ENCODE results near the gene ZNF385D.

ZNF385D gene

DNA sequence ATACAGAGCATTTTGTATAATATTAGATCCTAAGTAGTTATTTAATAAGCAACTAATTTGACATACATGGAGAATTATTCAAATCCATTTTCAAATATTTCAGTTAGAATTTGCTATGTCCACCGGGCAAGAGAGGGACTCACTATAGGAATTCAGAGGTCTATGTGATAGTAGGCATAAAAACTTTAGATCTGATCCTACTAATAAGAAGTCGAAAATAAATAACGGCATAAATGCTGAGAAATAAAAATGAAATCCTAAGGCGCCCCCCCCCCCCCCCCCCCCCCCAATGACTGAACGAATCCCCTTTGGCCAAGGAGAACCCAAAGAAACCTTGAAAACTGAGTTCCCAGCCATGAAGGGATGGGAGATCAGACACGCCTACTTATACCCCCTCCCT is 80.6 kb downstream of the ZNF385D start:
- no peak for DNase-seq (ENCODE audit: low spot score)

DNA sequence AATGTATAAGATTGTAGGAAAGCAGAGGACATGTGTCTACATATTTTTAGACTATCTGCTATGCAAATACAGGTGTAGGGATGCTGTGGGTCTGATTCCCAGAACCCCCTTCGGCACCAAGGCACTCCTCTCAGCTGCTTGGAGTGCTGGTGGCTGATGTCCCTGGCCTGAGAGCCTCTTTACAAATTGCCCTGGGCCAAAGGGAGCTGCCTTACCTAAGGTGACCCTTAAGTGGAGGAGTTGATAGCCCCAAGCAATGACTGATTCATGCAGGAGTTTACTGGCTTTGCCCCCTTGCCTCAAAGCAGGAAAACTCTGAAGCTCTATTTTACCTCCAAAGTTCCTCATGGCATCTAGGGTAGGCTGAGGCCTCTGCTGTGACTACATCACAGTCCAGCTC is 83.0 kb downstream of the ZNF385D start:
- DNase-seq (ENCODE audit: low spot score): no peak

DNA sequence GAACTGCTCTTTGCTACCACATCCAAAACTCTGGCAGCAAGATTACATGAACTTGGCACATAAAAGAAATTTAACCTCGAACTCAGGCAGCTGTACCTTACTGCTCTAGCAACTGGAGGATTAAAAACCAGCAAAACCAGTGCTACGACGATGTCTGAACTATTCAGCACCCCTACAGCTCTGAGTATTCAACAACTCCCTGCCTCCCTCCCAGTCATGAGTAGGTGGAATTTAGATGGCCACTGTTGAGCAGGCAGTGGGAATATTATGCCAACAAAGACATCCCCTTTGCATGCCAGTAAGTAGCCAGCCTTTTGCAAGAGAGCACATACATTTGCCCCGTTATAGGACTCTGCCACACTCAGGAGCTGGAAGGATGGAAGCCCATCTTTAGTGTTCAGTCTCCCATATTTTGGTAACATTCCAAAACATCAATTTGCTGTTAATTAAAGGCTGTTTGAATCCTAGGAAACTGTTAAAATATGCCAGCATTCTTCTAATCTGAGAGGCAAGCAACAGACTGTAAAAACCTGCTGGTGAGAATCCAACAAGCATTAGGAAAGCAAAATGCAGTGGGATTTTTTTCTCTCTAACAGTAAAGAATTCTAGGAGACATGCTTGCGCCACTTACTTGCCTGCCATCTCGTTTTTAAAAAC is 85.4 kb downstream of the ZNF385D start:
- DNase-seq (ENCODE audit: low spot score): no peak

DNA sequence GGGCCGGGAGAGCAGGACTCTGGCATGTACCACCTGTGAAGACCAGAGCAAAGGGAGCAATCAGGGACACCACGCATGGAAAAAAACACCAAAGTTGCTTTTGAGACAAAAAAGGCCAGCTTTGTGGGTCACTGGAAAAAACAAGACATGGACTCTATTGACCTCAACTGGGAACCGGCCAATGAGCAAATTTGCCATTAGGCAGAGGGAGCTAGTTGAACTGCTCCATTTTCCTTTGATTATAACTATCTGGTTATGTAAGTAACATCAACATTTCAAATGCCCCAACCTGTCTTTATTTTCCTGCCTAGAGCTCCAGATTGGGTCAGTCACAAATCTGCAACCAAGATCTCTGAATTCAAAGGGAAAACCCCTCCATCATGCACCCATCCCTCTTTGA is 86.0 kb downstream of the ZNF385D start:
- DNase-seq (ENCODE audit: low spot score): no peak

DNA sequence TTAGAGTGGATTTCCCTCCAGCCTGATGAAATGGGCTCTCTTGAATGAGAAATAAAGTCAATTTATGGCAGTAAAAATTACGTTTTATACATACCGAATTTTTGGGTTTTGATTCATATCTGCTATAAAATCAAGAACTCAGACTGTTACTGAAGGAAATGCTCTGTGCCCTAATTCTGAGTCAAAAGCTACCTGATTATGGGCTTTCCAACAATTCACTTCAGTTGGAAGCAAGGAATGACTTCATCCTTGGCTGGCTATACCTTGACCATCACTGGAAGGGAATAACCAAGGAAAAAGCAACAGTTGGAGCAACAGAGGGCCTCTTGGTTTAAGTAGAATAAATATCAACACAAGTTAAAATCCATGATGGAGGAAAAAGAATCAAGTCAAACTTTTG is 88.6 kb downstream of the ZNF385D start:
- DNase-seq (ENCODE audit: low spot score): no peak

DNA sequence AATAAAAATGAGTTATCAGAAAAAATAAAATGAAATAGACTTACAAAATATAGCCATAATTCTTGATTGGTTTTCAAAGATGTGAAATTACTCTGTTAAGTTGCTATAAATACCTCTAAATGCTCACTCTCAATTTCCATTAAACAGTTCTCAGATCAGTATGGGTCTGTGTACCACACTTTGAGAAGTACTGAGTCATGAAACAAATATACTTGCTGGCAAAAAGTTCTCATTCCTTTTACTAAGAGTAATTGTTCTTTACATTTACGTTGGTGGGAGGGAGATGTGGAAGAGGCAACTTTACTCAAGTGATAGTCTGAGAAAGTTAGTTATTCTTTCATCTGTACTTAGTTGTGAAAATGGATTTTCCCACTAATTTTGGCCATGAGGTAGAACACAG is 96.3 kb downstream of the ZNF385D start:
- DNase-seq (ENCODE audit: low spot score): no peak

DNA sequence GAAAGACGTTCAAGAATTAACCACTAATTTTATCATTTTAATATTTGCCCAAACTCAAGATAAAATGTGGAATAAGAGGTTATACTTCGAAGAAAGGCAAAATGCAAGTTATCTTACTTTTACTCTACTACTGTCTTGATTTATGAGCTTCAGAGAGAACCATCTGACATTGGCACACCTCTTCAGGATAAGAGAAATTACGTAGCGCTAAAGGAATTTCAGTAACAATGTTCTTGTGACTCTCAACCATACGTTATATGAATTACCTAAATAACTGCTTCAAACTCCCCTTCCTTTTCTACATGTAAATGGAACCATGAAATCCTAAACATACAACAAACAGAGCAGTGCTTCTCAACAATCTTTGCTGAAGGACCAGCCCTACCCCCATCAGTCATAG is 96.8 kb downstream of the ZNF385D start:
- no peak for DNase-seq (ENCODE audit: low spot score)

DNA sequence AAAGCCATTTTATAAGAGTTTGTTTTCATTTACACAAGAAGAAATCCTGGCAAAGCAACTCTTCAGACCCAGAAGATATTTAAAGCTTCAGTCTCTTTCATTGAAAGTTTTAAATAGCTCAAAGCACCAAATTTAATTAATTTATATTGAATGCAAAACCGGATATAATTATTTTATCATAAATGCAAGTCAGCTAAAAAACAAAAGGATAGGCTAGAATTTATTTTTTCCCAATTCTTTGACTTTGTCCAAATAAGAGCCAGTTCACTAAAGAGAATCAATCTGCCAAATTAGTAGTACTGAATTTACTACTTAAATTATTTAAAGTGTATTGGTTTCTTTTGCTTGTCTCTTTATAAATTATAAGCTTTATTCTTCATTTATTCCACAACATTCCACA is 101.5 kb downstream of the ZNF385D start:
- DNase-seq (ENCODE audit: low spot score): no peak

DNA sequence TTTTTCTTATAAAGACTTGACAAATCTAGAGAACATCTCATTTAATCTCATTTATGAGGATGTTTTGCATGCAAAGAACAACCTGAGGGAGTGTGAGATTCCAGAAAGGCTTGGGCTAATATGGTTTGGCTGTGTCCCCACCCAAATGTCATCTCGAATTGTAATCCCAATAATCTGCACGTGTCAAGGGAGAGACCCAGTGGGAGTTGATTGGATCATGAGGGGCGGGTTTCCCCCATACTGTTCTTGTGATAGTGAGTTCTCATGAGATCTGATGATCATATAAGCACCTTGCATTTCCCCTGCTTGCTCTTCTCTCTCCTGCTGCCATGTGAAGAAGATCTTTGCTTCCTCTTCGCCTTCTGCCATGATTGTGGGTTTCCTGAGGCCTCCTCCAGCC is 103.0 kb downstream of the ZNF385D start:
- no peak for DNase-seq (ENCODE audit: low spot score)

DNA sequence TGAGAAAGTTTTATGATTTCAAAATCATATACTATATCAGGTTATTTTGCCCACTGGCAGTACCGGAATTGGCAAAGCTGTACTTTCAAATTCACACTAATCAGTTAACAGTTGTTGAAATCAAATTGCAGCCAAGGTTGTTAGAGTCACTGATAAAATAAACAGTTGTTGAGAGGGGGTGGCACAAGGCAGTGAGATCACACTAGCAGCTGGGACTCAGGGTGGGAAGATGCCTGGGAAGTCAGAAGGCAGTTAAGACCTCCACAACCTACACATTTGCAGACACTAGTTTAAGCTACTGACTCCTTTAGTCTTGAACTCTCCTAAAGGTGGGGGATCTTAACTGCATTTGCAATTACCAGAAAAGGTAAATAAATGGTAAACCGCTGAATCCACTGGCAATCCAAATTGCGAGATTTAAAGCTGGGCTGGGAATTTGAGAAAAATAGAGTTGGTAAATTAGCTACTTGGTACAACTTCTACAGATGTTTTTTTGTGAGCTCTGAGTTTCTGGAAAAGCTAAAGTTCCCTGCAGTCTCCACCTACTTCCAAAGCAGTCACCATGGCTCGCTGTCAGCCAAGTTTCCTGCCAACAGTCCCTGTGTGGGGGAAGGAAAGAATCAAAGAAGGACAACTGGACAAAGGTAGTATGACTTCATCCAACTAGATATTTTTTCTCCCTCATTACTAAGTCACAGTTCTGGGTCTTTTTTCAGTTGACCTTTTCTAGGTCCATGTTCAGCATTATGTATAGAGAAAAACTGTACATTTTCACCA is 105.7 kb downstream of the ZNF385D start:
- DNase-seq (ENCODE audit: low spot score): no peak

DNA sequence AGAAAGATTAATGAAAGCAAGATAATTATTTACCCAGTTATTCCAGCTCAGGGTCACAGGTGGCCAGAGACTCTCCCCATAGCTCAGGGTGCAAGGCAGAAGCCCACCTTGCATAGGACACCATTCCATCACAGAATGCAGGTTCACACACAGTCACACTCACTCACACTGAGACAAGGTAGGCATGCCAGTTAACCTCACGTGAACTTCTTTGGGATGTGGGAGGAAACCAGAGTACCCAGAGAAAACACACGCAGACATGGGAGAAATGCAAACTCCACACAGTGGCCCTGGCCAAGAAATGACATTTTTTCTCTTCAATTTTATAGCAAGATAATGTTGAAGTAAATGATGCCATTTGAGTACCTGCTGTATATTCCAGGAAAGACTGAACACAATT is 106.7 kb downstream of the ZNF385D start:
- no peak for DNase-seq (ENCODE audit: low spot score)

DNA sequence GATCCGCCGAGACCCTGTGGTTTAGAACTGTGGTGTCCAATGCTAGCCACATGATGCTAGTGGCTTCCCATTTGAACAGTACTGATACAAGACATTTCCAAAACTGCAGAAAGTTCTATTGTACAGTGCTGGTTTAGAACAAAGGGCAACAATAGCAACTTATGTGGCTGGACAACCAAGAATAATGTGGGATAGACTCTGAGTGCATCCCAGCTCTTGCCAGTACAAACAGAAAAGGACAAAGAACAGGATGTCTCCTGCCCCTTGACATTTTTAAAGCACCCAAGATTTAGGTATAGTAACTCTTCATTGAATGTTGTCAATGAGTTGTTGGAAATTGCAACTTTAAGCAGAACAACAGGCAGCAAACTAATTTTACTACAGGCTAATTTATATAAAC is 107.3 kb downstream of the ZNF385D start:
- no peak for DNase-seq (ENCODE audit: low spot score)

DNA sequence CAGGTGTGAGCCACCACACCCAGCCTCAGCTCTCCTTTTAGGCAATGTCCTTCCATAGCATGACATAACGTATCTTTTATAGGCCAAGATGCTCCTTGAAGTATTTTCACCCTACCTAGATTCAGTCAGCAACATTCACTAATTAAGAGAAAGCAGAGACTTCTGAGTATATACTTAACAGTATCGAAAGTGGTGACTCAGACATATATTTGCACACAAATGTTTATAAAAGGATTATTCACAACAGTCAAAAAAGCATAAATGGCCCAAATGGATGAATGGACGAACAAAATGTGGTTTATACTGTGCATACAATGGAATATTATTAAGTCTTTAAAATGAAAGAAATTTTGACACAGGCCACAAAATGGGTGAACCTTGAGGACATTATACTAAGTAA is 108.6 kb downstream of the ZNF385D start:
- DNase-seq (ENCODE audit: low spot score): no peak

DNA sequence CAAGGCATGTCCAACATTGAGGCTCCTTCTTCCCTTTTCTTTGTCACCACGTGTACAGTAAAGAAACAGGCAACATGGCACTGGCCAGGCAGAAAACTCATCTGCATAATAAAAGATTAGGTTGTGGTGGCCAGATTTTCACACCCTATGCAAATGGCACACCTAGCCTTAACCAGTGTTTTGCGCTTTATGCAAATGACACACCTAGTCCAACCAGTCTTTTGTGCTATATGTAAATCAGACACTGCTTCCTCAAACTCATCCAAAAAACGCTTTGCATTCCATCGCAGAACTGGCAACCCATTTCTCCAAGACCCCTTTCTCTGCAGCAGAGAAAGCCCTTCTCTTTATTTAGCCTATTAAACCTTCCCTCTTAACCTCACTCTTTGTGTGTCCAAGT is 109.1 kb downstream of the ZNF385D start:
- DNase-seq (ENCODE audit: low spot score): no peak

DNA sequence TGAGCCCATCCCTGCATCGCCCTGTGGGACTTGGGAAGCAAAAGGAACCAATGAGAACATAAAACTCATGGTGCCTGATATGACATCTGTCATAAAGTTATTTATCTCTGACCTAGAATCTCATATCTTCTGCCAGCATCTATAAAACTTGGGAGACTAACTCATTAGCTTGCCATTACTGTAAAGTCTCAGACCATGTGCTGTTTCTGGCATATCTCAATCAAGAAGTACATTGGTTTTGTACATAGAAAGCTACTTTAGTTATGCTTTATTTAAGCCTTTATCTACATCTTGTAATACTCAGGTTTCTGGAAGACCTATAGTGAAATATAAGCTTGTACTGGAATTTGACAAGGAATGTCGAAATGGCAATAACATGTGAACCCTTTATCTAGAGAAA is 112.5 kb downstream of the ZNF385D start:
- DNase-seq (ENCODE audit: low spot score): no peak

DNA sequence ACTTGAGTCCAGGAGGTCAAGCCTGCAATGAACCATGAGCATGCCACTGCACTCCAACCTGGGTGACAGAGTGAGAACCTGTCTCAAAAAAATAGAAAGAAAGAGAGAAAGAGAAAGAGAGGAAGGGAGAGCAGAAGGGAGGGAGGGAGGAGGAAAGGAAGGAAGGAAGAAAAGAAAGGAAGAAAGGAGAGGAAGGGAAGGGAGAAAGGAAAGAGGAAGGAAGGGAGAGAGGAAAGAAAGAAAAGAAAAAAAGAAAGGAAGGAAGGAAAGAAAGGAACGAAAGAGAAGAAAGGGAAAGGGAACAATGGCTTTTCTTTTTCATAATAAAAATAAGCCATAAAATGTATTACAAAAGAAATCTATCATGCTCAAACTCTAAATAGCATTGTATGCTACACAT is 116.9 kb downstream of the ZNF385D start:
- DNase-seq (ENCODE audit: low spot score): no peak

DNA sequence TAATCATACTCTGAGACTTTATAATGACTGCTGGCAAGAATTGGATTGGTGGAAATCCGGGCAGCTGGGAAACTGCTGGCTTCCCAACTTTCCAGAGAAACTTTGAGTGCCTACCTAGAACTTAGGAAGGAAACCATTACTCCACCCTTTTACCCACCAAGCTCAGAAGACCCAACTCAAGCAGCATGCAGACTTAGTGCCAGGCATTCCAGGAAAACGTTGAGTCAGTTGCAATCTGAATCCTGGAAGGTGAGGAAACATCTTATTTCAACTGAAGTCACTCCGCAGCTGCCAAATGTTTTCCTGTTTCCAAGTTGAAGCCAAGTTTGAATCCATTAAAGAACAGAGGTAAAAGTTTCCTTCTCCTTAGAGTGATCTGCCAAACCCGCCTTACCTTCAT is 126.5 kb downstream of the ZNF385D start:
- DNase-seq (ENCODE audit: low spot score): no peak

DNA sequence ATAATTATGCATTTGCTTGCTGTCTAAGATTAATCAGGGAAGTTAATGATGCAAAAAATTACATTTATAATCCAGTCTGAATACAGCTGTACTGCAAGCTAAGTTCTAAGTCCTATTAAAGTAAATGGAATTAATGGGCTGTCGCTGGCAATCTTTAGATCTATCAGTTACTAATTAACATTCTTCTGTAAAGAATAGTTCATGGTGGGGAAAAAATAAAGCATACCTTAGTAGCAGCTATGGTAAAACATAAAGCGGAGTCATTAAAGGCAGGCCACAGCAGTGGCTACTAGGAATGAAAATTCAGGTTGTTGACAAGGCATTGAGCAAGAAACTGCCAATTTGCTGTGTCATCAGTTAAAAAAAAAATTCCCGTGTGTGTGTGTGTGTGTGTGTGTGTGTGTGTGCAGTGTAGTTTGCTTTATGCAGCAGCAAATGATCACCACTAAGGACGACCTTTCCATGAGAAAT is 129.8 kb downstream of the ZNF385D start:
- DNase-seq (ENCODE audit: low spot score): no peak

DNA sequence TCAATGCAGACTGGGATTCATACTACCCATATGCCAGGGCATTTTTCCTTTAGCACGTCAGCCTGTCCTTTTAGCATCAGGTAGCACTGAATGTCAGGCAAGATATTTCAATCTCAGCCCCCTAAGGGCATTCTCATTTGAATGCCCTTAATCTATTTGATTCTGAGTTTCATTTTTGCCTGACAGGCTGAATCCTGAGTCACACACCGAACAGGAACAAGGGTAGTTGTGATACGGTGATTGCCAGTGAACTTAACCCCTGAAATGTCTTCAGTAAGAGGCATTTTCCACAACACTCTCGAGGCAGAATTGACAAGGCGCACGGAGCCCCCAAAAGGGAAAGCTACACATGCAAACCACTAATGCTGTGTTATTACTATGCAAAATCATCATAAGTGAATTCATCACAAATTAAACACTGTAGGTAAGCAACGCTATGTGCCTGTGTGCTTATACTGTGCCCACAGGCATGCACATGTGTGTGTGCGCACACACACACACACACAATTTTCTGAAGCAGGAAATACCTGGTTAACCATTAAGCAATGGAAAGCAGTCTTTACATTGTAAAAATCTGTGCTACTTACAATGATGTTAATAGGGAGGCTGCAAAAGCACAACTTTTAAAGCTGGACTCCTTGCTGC is 130.4 kb downstream of the ZNF385D start:
- no peak for DNase-seq (ENCODE audit: low spot score)

DNA sequence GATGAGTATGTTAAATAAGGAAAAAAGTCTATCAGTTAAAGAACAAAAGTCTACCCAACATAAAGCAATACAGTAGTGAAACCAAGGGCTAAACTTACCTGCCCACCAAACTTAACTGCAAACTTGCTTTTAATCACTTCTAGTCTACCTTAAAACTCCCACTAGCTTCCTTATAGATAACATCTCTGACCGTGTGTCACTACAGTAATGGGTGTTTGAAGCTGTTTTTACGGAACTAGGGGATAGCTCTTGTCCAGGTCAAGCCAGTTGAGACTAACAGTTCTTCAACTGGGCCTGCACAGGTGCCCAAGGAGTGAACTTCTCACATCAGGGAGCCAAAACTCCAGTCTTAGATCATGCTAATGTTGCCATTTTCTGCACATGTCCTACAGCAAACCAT is 132.3 kb downstream of the ZNF385D start:
- DNase-seq (ENCODE audit: low spot score): no peak

DNA sequence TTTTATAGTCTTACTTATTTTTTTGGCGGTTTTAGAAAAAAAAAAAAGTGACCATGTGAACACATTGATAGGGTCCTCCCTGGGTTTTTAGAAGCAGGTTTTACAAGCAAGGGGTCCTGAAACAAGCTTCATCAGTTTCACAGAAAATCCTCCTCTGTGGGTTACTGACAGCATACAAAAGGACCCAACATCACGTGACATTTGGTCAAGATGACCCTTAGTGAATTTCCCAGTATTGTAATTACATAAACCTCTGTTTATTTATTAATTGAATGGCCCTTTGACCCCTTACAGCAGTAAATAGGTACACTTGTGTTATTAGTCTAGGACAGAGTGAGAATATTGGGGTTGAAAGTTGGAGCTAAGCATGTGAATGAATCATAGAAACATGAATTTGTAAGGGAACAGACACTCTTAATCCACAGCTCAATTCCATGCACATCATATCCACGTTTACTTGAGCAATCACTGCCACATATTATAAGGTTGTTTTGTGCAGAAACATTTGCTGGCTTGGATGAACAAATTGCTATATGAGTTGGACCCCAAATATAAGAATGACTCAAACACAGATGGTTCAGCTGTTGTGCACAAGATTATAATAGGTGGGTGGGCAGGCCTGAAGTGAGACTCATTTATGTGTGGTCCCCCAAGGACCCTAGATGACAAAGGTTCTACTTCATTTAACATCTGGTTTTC is 137.5 kb downstream of the ZNF385D start:
- no peak for DNase-seq (ENCODE audit: low spot score)

DNA sequence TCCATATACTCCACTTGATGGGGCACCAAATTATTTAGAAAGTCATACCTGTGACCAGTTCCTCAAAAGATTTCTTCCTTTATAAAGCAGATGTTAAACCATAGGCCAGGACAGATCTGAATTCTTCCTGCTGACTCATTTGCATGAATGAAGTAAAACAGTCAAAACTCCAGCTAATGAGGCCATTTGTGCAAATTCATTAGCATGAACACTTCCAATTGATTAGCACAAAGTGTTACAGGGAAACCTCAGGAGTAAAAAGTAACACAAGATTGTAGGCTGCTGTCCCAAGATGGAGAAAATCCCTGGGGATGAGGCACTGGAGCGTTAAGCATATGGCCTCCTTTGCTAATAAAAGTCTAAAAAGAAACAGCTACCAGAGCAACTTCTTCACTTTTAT is 149.8 kb downstream of the ZNF385D start:
- DNase-seq (ENCODE audit: low spot score): no peak

DNA sequence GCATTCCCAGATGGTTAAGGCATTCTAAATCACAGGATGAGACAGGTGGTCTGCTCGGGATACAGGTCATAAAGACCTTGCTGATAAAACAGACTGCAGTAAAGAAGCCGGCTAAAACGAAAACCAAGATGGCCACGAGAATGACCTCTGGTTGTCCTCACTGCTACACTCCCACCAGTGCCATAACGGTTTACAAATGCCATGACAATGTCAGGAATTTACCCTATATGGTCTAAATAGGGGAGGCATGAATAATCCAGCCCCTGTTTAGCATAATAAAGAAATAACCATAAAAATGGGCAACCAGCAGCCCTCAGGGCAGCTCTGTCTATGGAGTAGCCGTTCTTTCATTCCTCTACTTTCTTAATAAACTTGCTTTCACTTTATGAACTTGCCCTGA is 151.1 kb downstream of the ZNF385D start:
- DNase-seq (ENCODE audit: low spot score): no peak

Measured in hematopoietic multipotent progenitor cell treated with erythropoietin and hydrocortisone succinate and interleukin-3 and kit ligand, for 17 days (in vitro differentiated cells).